Stimulated activated CD4-positive, alpha-beta T cell treated with anti-CD3 and anti-CD28 coated beads, Interleukin-12 subunit alpha, Interleukin-12 subunit beta, amount 100 ng/mL, for 24 hours (primary cell): ENCODE results near the gene PRKCI.
A peak's percentile ranks its signal among the peaks of the same experiment; 100 is the strongest.
"Not testable (repeated sequence)": the region's sequence is repeated elsewhere in the genome, so short reads cannot be mapped to it uniquely, and the experiment has no call there.

ENCODE experiments used
- DNase-seq, 2 experiments: peaks; one replicate each; pipeline ENCODE4 v3.0.0-alpha.2; 2020; ENCODE audit warnings: low read depth in 2 of 2

Gene PRKCI

DNA sequence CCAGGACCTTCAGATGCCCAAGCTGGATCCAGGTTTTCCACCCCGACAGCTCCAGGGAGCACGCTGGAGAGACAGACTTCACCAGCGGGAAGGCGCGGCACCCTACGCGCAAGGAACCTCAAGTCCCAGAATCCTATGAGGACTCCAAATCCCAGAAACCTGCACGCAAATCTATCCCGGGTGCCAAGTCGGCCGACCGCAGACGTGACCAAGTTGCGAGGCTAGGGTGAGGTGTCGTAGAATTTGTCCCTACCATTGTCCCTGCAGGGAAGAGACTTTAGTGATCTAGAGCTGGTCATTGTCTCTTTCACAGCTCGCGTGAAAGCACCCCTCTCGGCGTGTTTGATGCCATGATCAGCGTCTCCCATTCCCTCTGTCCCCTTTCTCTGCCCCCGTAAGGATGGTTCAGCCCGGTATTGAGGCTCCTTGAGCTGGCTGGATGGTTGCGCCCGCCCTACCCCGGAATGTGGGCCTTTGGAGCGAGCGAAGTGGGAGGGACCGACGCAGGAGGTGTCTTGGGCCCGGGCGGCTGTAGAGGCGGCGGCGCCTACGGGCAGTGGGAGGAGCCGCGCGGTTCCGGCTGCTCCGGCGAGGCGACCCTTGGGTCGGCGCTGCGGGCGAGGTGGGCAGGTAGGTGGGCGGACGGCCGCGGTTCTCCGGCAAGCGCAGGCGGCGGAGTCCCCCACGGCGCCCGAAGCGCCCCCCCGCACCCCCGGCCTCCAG is at the start of gene PRKCI:
PRKCI (plus strand) TSS at position 501 of the 723 bp plus-strand sequence. CDS start 246 bp downstream, outside the sequence.
- DNase-seq, result peak; percentile 76 to 88

DNA sequence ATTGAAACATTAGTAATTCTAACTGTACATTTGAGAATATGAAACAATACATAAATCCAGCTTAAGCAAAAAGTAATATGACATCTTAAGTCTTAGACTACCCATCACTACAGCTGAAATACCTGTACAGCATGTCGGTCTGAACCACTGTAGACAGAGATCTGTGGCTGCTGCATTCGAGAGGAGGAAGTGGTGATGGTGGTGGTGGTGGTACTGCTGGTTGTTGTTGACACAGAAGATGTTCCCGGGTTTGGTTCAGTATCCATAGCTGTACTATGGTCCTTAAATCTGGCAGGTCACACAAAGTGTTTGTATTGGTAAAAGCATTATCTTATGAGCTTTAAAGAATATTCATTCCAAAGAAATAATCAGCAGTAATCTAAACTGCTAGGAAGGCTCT is 43.6 kb upstream of the PRKCI start:
- DNase-seq, result peak in 1 of 2 experiments; percentile 28

DNA sequence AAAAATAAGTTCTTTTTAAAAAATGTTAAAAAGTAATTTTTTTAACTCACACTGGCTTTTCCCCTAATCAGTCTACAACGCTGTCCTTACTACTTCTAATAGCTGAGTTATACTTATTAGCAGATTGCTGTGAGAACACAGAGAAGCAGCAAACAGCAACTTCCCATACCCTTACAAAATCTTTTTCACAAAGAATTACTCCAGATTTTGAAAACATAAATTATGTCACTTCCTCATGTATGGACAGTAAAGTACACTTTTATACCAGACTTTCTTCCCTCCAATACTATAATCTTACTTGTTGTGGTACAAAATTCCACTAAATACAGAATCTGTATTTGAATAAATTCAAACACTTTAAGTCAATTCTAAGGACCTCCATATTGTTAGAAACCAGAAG is 42.8 kb upstream of the PRKCI start:
- DNase-seq, result no peak

DNA sequence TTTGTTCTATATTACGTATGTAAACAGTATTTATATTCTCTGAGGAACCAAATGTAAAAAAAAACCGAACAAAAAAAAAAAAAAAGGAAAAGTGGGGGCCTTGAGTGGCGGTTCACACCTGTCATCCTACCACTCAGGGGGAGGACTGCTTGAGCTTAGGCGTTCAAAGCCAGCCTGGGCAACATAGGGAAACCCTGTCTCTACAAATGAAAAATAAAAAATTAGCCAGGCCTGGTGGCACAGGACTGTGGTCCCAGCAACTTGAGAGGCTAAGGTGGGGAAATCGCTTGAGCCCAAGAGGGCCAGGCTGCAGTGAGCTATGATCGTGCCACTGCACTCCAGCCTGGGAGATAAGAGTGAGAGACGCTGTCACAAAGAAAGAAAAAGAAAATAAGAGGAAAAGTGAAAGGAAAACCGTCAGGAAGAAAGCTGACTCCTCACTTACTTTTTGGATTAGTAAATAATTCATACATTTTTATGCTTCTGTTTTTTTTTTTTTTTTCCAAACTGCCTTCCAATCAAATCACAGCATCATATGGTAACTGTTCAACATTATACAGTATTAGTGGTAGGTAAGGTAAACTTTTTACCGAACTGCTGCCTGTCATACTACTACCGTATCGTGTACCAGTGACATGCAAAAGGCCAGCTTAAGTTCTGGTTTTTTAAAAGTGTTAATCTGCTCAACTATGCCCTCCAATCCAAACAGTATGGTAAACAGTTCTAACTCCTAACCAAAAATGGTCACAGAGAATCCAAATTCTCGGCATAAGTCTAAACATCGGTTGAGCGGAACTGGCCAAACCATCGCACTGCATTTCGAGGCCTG is 41.9 kb upstream of the PRKCI start:
- DNase-seq, result no peak

DNA sequence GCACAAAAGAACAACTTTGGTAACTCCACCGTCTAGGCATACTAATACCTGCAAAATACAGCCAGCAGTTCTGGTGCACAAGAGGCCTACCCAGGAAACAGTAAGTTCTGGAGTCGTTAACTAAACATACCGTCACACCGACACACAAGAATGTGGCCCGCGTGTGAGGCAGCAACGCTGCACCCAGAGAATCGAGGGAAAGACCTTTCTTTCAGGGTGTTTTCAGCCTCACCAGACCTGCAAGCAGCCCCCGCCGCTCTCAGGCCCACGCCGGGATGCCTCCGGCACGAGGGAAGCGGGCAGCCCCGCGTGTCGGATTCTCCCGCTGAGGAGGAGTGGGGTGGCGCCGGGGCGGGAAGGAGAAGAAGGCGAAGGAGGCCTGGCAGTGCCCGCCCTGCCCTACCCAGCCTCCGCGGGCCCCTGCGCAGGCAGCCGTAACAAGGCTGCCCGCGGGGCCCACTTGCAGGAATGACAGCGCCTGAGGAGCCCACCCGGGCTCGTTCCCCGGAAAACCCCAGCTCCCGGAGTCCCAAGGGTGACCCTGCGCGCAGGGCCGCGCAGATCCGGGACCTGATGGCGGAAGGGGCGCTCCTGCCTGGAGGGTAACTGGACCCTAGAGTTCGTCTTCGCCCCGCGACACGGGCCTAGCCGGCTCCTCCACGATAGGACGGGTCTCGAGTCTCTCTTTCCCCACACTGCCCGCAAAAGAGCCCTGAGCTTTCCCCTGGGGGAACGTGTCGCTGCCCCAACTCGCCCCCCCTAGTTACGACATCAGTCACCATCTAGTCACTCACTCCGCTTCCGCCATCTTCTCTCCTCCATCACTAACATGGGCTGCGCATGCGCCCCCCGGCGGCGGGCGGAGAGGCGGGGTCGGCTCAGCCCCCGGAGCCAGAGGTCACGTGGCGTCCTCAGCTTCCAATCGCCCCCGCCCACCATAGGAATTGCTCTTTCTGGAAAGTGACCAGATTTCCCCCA is 41.0 kb upstream of the PRKCI start, which contains the start of gene PHC3:
PHC3 (minus strand) TSS at position 826 of the 978 bp plus-strand sequence; CDS start at position 808, 18 bp downstream.
- DNase-seq, result peak; percentile 86 to 89

DNA sequence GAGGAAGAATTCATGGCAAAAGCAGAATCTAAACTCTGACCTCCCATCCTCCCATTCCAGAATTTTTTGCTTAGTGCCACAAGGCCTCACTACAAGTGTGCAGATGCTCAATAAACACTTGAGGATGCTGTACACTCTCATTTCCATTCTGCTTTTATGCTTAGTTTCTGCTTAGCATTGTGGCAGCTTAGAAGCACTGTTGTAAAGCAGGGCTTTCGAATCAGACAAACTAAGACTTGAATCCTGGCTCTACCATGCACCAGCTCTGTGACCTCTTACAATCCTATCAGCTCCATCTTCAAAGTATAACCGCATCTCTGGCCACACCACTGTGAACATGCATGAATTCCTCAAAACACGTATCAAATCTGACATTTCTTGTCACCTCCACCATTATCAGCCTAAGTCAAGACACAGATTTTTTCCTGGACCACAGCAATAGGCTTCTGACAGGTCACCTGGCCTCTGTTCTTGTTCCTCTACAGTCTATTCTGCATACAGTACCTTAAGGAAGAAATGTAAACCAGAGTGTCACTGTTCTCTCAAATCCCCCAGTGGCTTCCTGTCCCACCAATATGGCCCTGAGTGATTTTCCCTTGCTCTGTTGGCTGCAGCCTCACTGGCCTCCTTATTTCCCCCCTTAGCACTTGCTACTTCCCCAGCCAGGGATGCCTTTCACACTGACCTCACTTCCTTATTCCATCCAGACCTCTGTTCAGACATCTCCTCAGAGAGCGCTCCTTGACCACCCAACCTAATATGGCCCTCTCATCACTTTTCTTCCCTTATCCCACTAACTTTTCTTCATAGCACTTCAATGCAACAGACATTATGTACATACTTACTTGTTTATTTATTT is 32.6 kb upstream of the PRKCI start:
- DNase-seq, result no peak

DNA sequence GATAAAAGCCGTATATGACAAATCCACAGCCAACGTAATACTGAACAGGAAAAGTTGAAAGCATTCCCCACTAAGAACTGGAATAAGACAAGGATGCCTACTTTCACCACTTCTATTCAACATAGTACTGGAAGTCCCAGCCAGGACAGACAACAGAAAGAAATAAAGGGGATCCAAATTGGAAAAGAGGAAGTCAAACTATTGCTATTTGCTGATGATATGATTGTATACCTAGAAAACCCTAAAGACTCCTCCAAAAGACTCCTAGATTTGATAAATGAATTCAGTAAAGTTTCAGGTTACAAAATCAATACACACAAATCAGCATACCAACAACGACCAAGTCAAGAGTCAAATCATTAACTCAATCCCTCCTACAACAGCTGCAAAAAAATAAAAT is 26.5 kb upstream of the PRKCI start:
- DNase-seq, result not testable (repeated sequence)

DNA sequence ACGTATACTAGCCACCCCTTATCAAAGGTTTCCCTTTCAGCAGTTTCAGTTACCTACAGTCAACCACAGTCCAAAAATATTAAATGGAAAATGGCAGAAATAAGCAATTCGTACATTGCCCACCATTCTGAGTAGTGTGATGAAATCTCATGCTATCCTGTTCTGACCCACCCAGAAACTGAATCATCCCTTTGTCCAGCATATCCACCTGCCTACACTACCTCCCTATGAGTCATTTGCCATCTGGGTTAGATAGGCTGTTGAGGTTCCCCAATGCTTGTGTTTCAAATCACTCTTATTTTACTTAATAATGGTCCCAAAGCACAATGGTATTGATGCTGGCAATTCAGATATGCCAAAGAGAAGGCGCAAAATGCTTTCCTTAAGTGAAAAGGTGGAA is 25.4 kb upstream of the PRKCI start:
- DNase-seq, result no peak

DNA sequence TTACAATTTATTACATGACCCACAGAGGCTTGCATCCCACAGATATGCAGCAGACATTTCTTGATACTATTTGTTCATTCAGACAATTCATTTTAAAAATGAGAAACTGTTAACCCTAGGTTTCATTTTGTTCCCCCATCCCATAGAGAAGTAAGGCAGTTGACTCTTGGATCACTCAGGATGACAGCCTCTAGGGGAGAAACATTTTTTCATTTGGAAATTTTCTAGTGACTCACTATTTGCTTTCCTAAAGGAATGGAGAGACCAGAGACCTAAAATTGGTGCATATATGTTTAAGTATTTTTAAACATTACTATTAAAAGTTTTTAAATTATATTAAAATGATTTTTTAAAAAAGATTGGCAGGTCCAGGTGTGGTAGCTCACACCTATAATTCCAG is 21.2 kb upstream of the PRKCI start:
- no peak for DNase-seq

DNA sequence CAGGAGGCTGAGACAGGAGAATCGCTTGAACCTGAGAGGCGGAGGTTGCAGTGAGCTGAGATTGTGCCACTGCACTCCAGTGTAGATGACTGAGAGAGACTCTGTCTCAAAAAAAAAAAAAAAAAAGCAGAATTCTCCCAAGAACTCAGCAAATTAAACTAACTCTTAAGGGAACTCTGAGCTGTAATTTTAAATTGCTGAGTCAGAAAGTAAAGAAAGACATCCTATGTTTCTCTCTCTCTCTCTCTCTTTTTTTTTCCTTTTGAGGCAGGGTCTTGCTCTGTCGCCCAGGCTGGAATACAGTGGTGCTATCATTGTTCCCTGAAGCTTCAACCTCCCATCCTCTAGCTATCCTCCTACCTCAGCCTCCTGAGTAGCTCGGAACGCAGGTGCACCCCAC is 20.7 kb upstream of the PRKCI start:
- no peak for DNase-seq

DNA sequence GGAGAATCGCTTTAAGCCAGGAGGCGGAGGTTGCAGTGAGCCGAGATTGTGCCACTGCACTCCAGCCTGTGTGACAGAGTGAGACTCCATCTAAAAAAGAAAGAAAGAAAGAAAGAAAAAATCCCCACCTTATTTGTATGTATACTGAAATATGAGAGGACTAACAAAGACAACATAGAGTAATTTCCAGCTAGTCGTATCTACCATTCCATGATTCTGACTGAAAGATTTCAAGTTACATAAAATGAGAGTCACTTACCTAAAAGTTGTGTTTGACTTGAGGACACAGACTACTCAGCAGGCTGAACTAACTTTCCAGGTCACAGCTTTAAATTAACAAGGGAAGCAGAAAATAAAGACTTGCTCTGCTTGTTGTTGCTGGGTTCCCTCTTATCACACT is 18.8 kb upstream of the PRKCI start:
- DNase-seq, result no peak

DNA sequence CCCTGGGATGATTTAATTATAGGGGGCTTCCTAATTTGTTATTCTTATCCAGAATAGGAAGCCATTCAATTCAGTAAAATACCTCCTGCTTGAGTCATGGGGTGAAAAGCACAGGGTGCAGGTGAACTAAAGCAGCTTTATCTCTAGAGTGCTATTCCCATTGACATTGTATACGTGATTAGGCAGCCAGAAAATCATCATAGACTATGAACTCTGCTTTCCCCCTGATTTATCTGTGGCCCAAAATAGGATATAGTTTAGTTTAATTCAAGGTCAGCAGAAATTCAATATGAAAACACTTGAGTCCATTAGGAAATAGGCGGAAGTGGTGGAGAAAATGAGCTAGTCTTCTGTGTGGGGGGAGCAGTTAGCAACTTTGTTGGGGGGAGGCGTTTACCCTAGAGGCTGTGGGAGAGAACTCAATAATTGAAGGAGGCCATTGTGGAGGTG is 18.2 kb upstream of the PRKCI start:
- no peak for DNase-seq

DNA sequence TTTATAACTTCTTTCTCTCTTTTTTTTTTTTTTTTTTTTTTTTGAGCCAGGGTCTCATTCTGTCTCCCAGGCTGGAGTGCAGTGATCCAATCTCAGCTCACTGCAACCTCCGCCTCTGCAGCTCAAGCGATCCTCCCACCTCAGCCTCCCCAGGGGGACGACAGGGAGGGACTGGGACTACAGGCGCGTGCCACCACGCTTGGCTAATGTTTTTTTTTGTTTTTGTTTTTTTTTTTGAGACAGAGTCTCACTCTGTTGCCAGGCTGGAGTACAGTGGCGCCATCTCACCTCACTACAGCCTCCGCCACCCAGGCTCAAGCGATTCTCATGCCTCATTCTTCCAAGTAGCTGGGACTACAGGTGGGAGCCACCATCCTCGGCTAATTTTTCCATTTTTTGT is 17.7 kb upstream of the PRKCI start:
- no peak for DNase-seq

DNA sequence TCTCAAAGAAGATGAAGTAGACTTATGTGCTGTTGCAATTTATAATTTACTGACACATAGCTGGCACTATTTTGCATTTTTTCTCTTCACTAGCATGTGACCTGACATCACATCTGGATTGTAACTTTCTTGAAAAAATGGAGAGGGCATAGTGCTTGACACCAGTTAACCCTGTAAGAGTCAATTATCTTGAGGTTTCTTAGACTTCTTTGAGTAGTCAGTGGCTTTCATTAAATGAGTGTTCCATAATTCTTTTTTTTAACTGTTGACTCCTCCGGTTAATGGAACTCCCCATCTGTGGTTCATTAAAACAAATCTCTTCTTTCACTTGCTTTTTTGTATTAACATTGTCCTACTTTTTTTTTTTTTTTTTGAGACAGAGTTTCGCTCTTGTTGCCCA is 16.9 kb upstream of the PRKCI start:
- DNase-seq, result no peak

DNA sequence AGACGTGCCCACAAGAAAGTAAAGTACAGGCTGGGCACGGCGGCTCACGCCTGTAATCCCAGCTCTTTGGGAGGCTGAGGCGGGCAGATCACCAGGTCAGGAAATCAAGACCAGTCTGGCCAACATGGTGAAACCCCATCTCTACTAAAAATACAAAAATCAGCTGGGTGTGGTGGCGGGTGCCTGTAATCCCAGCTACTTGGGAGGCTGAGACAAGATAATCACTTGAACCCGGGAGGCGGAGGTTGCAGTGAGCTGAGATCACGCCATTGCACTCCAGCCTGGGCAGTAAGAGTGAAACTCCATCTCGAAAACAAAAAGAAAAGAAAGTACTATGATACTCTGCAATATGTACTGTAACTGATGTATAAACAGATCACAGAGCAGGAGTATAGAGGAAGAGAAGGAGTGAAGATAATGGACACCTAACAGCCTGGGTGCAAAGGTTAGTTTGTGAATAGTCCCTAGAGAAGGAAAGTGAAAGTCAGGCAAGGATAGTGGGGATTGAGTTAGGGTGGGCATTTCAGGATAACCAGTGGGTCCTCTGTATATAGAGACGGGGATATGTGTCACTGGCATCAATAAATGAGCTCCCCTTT is 16.0 kb upstream of the PRKCI start:
- not testable (repeated sequence) for DNase-seq

DNA sequence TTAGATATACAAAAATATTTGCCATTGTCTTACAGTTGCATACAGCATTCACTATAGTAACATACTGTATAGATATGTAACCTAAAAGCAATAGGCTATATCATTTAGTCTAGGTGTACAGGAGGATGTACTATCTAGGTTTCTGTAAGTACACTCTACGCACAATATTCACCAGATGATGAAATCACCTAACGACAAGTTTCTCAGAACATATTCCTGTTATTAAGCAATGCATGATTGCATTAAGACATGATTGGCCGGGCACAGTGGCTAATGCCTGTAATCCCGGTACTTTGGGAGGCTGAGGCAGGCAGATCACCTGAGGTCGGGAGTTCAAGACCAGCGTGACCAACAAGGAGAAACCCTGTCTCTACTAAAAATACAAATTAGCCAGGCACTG is 14.5 kb upstream of the PRKCI start:
- no peak for DNase-seq

DNA sequence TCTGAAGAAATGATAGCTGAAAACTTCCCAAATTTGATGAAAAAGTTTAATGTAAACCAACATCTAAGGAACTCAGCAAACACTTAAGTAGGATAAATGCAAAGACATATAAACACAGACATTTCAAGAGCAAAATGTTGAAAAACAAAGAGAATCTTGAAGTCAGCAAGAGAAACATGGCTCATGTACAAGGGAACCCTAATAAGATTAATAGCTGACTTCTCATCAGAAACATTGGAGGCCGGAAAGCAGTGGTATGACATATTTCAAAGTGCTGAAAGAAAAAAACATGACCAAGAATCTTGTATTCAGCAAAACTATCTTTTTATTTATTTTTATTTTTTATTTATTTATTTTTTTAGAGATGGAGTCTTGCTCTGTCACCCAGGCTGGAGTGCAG is 10.6 kb upstream of the PRKCI start:
- no peak for DNase-seq

DNA sequence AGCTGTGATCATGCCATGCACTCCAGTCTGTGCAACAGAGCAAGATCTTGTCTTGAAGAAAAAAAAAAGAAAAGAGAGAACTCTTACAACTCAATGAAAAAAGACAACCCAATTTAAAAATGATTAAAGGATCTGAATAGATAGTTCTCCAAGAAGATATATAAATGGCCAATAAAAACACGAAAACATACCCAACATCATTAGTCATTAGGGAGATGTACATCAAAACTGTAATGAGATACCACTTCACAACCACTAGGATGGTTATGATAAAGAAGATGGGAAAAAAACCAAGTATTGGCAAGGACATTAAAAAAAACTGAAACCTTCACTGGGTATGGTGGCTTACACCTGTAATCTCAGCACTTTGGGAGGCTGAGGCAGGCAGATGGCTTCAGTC is 2.4 kb upstream of the PRKCI start:
- no peak for DNase-seq

DNA sequence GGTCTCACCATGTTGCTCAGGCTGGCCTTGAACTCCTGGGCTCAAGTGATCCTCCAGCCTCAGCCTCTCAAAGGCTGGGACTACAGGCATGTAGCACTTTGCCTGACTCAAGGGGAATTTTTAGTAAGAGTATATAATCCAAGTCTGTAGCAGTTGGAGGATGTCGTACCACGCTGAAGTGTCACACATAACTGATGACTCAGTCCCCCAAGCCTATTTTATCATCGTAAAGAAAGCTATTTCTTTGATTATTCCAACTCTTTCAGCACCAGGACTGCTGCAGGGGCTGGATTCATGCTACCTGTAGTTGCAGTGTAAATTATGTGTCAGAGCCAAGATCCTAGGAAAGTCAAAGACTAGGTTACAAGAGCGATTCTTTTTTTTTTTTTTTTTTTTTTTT is 1.4 kb upstream of the PRKCI start:
- no peak for DNase-seq
